ENCODE measurements around the gene SMURF1.
"Not testable (repeated sequence)": the region's sequence is repeated elsewhere in the genome, so short reads cannot be mapped to it uniquely, and the experiment has no call there.

Gene SMURF1

DNA sequence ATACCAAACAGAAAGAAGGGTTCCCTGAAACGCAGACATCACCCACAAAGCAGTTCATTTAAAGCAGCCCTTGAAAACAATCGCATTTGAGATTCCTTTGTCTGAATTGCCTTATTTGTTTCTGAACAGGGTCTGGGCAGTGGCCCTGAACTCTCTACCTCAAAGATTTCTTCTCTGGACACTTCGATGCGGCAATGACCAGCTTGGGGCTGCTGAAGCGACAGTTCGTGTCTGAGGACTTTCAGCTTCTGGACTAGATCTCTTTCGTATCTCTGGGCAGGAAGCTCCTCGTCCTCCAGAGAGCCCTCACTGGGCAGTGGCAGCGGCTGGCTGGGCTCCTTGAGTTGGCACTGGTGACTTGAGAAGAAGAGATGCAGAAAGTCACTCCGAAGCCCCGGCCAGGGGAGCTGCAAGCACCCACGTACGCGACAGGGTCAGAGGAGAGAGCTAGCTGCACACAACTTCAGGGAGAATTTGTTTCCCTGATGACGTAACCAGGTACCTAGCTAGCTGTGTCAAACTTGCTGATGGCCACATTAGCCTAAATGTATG, 96.3 kb downstream of the SMURF1 start:
- DNase-seq (ENCODE audit: low read depth), result no peak

DNA sequence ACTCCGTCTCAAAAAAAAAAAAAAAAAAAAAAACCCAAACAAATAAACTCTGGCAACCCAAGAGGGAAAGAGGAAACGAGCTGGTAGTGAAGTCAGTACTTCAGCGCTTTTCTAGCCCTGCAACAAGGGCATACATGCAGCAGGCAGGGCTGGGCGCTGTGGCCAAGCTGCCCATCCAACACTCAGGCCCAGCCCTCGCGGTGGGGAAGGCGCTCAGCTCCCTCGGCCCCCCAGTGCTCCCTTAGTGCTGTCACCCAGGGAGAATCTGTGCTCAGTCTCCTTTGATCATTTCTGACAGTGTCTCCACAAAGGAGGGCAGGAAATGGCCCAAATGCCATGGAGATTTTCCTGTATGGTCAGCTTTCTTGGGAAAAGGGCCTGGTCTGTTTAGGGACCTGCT, 97.2 kb downstream of the SMURF1 start:
- no peak for DNase-seq (ENCODE audit: low read depth)

DNA sequence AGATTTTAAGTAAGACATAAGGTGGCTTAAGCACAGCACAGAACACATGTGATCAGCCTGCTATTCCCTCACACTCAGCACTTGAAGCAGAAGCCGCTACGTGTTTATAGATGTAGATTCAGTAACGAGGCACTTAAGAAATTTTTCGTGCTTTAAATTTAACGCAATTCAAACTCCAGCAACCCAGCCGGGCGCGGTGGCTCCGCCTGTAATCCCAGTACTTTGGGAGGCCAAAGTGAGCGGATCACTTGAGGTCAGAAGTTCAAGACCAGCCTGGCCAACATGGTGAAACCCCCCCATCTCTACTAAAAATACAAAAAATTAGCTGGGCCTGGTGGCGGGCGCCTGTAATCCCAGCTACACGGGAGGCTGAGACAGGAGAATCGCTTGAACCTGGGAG, 97.6 kb downstream of the SMURF1 start:
- DNase-seq (ENCODE audit: low read depth), result not testable (repeated sequence)

DNA sequence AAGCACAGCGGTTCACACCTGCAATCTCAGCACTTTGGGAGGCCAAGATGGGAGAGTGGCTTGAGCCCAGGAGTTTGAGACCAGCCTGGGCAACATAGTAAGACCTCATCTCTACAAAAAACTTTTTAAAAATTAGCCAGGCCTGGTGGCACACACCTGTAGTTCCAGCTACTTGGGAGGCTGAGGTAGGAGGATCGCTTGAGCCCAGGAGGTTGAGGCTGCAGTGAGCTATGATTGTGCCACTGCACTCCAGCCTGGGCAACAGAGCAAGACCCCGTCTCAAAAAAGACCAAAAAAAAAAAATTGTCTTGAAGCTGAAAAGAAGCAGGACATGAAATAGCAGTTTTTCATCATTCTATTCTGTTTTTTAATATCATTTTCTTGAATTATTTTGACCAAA, 99.0 kb downstream of the SMURF1 start:
- DNase-seq (ENCODE audit: low read depth), result not testable (repeated sequence)

DNA sequence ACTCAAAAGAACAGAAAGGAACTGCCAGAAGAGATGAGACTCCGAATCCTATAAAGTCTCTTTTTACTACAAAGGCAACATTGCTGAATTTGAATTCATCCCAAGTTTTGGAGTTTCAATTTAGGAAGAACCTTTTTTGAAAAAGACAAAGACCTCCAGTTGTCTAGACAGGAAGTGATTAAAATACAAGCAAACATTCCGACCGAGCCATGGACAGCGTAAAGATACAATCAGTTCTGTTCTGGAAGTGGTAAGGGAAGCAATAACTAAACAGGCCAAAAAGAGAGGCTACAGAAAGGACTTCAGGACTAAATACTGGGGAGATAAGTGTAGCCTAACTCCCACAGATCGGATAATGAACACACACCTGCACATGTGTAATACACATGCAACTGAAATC, 101.0 kb downstream of the SMURF1 start:
- DNase-seq (ENCODE audit: low read depth), result no peak

GRCh38 chr7:99041526-99041925, 102.4 kb downstream of the SMURF1 start:
- DNase-seq (ENCODE audit: low read depth), result no peak

GRCh38 chr7:99040104-99040958, 103.6 kb downstream of the SMURF1 start:
- DNase-seq (ENCODE audit: low read depth), result peak; percentile 34

- DNase-seq (ENCODE audit: low read depth), result no peak
Measured at GRCh38 chr7:99039384-99039891, 104.5 kb downstream of the SMURF1 start.

DNA sequence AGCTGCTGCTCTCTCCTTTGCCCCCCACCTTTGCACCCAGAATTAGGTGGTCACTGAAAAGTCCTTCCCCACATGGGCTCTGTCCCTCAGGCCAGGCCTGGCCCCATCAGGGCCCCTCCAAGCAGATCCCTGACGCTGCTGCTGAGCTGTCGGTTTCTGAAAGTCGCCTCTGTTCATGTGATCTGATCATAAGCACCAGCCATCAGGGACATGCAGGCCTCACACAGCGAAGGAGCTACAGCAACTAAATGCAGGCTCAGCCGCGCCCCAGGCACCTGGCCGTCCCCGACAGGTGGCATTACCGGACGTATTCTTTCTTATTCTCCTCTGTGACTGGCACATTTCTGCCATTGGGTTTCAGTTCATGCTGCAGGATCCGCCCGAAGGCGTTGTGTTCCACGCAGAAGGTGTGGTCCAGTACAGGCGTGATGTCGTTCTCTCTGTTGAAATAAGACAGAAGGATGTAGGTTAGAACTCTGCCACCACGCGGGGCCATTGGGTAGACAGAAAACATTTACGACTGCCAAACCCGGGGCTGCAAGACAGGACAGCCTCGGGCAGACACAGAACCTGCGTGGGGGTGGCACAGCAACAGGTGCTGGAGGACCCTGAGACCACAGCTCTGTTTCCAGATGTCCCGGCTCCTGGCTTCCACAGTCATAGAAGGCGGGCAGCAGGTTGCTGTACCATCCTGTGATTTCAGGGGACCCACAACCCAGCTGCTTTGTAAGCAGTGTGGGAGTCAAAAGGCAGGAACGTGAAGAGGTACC, 105.6 kb downstream of the SMURF1 start:
- DNase-seq (ENCODE audit: low read depth), result no peak

DNA sequence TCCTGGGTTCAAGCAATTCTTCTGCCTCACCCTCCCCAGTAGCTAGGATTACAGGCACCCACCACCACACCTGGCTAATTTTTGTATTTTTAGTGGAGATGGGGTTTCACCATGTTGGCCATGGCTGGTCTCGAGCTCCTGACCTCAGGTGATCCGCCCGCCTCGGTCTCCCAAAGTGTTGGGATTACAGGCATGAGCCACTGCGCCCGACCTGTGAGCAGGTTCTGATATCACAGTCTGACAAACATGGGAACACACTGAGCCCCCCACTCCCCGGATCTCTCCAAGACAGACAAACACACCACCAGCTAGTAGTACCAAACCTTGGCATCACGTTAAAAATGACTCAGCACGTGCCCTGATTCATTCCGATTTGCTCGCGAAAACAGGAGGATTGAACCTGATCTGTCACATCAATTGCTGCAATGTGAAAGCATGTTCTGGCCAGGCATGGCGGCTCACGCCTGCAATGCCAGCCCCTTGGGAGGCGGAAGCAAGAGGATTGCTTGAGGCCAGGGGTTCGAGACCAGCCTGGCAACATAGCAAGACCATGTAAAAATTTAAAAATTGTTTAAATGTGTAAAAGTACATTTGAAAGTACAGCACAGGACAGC, 106.5 kb downstream of the SMURF1 start:
- DNase-seq (ENCODE audit: low read depth), result no peak

DNA sequence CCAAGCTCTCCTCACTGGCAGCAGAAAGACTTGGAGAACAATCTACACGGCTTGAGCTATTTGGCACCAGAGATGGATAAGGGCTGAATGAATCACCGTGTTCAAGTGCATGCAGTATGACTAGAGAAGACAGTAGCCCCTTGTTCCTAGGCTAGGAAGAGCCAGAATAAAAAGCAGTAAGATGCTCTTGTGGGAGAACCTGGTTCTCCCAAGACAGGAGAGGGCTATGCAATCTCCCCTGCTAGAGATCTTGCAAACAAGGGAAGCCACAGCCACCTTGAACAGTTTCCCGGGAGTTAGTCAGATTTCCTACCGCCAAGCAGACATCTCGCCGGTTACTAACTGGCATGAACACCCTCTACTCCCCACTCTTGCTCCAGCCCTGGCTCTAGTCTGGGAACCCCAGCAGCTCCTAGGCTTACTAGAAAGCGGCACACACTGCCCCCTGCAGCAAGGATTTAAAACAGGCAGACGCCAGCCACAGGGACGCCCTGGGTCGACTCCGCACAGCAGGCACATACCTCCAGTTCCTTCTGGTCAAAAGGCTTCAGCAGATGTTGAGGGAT, 107.3 kb downstream of the SMURF1 start:
- DNase-seq (ENCODE audit: low read depth), result no peak

DNA sequence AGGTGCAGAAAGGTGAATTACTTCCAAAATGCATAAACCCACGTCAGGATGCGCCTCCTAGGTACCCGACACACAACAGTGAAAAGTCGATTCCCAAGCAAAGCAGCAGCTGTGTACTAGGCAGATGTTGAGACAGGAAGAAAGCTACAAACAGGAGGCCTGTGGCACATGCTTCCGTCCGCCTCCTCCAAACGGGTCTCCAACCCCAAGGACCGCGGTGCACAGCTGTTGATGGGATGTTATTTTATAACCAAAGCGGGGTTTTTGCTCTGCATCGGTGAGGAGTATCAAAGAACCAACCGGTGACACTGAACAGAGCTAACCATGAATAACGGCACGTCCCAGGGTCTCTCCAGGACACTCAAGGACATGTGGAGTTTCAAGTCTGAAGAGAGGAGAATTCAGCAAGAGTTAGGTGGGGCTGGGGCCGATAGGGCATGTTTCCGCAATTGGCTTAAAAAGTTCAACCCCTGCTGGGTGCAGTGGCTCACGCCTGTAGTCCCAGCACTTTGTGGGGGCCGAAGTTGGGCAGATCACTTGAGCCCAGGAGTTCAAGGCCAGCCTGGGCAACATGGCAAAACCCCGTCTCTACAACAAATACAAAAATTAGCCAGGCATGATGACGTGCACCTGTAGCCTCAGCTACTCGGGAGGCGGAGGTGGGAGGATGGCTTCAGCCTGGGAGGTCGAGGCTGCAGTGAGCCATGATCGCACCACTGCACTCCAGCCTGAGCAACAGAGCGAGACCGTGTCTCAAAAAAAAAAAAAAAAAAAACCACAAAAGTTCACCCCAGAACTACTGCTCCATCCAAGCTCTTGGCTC, 108.0 kb downstream of the SMURF1 start:
- no peak for DNase-seq (ENCODE audit: low read depth)

- DNase-seq (ENCODE audit: low read depth), result no peak
Measured at GRCh38 chr7:99034932-99035722, 108.8 kb downstream of the SMURF1 start.

DNA sequence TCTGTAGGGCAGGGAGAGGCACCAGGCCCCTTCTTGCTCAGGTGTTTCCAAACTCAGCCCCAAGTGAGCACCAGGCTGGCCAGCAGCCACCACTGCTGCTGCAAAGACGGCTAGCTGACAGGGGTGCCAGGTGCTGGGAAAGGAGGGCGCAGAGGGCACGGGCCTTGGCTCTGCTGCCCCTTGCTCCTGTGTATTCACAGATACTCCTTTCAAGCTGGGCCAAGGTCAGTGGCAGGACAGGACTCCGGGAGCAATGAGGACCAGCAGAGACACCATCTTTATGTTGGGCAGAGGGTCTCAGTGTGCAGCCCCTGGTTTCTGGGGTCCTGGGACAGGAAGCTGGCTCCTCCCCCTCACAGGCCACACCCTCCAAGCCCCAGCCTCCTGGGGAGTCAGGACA, 110.1 kb downstream of the SMURF1 start:
- no peak for DNase-seq (ENCODE audit: low read depth)

DNA sequence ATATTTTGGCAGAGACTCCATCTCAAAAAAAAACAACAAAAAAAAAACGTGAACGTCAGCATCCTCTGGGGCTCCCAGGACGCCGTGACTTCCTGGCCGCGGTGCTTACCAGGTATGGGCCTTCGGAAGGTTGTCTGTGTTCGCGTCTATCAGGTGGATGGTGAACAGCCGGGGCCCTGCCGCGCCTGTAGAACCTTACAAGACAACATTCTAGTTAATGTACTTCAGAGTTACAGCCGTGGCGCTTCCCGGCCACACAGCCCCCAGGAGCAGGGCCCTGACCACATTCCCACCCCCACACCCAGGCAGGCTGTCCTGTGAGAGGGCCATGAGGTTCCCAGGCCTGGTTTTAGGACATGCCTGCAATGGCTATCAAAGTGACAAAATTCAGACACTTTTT, 111.0 kb downstream of the SMURF1 start:
- DNase-seq (ENCODE audit: low read depth), result no peak

DNA sequence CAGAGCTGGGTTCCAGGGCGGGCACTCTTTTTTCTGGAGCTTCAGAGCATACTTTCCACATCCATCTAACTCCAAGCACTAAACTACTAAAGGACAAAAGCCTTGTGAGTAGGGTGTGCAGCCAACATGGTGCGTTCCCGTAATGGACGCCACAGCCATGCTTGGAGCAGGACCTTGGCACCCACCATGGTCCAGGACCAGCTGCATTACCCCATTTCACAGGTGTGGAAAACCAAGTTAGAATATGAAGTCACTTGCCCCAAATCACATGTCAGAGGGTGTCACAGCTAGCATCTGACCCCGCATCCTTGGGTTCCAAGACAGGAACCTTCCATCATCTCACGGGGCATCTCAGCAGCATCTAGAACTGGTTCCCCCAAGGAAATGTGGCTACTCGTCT, 112.4 kb downstream of the SMURF1 start:
- no peak for DNase-seq (ENCODE audit: low read depth)

DNA sequence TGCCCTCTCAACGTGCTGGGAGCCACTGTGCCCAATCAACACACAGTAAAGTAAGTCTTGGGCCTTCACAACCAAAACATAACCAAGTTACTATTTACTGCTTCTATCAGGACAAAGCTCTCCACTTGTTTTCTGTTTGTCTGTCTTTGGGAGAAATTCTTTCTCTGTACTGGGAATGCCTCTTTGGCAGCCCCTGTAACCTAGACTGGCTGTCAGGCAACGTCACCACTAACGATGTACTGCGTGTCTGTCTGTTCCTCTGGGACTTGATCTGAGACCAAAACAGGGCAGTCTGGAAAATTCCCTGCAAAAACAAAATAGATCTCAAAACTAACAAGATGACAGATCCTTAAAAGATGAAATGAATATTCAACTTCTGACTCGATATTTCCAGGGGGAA, 113.0 kb downstream of the SMURF1 start:
- DNase-seq (ENCODE audit: low read depth), result no peak

GRCh38 chr7:99030457-99030856, 113.5 kb downstream of the SMURF1 start:
- DNase-seq (ENCODE audit: low read depth), result no peak

DNA sequence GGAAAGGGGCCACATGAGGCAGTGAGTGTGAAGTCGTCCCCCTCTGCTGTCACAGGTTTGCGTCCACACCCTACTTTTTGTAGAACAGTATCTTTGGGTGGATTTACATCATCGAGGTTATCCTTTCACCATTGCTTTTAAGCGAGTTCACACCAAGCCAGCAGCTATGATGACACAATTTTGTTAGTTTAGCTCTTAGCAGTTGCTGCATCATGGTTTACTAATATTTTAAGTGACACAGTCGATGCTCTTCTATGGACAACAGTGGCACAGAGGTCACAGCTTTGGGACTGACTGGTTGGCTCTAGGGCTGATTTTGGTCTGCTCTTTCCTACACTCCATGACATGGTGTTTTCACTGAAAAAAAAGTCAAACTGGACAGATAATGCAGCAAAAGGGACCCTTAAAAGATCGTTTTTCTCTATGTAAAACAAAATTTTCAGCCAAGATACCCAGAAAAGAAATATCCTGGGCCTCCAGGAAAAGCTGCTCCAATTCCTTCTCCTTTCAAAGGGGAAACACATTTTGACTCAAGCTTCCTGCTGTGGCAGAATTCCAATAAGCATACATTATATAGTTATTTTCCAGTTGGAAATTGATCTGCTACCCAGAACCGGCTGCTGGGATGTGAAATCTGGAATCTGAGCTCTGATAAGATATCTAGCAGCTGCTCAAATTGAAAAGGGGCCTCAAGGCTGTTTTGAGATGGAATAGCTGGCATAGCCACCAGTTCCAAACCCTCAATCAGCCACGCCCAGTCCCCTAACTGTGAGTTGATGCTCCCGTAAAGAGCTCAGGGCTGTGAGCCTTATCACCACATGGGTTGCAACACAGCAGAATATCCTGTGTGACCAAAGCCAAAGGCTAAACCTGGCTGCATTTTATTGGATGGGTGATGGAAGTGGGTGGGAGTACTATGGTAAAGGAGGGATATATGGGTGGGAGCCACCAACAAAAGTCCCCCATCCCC, 114.2 kb downstream of the SMURF1 start:
- no peak for DNase-seq (ENCODE audit: low read depth)
